ENCODE data around the gene ARL2.
"Not testable (repeated sequence)": the region's sequence is repeated elsewhere in the genome, so short reads cannot be mapped to it uniquely, and the experiment has no call there.

ARL2 gene

DNA sequence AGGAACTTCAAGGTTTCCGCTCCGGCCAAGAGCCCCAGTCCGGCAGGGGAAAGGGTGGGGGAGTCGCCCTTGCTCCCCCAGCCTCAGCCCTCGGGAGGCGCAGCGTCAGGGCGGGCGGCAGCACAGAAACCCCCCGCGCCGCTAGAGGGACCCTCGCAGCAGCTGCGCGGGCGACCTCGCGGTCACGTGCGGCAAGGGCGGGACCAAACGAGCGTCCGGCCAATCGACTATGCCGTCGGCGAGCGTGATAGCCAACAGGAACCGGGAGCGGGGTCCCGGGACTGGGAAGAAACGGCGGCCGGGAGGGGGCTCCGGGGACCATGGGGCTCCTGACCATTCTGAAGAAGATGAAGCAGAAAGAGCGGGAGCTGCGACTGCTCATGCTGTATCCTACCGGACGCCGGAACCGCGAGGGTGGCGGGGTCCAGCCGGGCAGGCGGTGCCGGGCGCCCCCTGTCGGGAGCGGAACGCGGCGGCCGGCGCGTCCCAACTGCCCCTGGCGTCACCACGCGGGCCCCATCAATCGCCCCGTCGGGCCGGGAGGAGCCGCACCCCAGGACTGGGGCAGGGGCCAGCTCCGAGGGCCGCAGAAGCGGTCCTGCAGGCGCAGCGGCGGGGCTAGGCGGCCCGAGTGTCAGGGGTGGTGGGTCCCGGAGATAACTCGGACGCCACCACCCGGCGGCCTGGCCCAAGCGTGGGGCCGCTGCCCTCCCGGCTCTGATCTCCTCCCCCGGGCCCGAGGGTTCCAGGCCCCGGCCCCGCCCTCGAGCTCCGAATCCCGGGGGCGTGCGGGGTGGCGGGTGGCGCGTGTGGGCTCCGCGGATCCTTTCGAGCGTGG lies at the start of gene ARL2:
ARL2 (plus strand) TSS at position 273 of the 838 bp plus-strand sequence; CDS start at position 321, 48 bp downstream.
- DNase-seq (ENCODE audit: low spot score), result peak; percentile 90

DNA sequence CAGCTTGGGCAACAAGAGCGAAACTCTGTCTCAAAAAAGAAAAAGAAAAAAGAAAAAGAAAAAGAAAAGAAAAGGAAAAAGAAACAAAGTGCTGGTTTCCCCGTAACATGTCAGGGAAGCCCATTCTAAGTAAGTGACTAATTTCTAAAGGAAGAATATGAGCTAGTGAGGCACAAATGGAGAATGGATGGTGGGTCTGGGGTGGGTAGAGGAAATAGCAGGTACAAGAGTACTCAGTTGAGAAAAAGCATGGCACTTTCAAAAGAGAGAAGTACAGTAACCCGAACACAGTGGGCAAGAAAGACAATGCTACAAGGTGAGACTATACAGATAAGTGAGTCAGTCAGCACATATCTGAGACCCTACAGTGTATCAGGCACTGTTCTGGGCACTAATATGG lies 46.6 kb upstream of the ARL2 start:
- DNase-seq (ENCODE audit: low spot score), result peak; percentile 59

DNA sequence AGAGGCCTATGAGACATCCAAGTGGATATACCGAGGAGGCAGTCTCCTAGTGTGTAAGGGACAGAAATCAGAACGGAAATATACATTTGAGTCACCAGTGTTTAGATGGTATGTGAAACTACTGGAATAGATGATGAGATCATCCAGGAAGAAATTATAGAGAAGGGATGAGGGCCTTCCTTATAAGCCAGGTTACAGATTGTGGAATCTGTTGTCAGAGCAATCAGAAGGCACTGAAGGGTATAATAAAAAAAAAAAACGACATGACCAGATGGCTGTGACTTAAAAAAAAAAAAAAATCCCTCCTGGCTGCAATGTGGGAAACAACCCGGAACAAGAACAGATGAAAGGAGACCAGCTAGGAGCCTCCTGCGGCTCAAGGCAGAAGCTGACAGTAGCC lies 44.8 kb upstream of the ARL2 start:
- peak; percentile 55 for DNase-seq (ENCODE audit: low spot score)

DNA sequence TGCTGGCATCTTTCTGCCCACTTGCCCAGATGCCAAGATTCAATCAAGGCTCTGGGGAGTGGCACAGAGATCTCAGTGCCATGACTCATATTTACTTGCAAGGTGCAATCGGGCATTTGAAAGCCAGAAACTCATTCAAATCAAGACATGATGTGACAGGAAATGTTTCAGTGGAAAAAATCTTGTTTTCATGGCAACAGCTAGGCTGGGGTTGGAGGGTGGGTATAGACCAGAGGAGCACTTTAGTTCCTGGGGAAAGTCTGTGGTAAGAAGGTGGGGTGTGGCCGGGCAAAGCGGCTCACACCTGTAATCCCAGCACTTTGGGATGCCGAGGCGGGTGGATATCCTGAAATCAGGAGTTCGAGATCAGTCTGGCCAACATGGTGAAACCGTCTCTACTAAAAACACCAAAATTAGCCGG lies 43.2 kb upstream of the ARL2 start:
- DNase-seq (ENCODE audit: low spot score), result peak; percentile 88

DNA sequence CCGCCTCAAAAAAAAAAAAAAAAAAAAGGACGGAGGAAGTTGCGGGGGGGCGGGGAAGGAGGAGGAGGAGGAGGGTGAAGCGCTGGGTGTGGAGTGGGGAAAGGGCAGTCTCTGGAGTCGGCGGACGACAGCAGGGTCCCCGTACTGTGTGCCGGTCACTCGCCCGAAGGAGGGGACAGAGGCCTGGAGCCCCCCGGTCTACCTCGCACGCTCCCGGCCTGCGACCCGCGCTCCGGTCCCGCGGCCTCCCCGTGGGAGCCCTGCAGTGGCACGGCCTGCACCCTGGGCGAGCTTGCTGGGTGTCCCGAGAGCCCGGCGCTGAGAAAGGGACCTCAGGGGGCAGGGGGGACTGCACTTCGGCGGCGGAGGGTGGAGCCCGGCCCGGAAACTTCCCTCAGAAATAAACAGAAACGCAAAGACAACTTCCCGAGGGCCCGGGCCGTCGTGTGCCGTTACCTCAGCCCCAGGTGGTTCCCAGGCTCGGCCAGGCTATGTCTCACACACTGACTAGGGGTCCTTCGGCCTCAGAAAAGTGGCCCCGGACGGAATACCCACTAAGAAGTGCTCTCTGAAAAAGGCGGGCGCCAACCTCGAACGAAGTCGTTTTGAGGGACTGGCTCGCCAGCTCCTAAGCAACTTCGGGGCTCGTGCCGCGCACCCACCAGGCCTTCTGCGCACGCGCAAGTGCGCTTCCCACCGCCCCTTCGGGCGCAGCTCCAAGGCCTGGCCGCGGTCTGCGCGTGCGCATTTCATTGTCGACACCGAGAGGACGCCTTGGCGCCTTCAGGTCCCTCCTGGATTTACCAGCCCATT lies 42.3 kb upstream of the ARL2 start, which contains the start of gene MAJIN:
MAJIN (minus strand) TSS at position 688 of the 813 bp plus-strand sequence. CDS start 12,703 bp downstream, outside the sequence.
- DNase-seq (ENCODE audit: low spot score), result peak; percentile 90

DNA sequence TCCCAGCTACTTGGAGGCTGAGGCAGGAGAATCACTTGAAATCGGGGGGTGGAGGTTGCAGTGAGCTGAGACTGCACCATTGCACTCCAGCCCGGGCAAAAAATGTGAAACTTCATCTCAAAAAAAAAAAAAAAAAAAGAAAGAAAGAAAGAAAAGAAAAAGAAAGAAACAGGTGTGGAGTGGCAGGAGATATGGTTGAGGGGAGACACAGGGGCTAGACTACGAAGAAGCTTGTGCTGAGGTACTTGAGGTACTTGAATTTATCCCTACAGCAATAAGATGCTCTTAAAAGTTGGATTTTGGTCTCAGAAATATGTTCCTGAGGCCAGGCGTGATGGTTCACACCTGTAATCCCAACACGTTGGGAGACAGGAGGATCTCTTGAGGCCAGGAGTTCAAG lies 39.8 kb upstream of the ARL2 start:
- DNase-seq (ENCODE audit: low spot score), result no peak

DNA sequence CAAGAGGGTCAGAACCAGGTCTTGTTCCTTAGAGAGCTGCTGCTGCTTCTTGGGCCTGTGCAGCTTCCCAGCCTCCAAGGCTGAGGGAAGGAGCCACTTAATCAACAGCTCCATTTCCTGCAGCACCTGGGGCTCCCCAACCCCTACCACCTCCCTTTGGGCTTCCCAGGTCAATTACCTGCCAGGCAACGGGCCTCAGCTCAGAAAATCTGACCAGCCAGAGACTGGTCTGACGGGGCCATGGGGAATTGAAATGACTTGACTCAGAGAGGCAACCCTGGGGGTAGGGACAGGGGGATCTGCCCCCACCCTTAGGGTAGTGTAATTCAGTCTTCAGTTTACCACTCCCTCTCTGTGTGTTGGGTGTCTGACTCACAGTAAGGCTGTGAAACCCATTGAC lies 37.3 kb upstream of the ARL2 start:
- no peak for DNase-seq (ENCODE audit: low spot score)

DNA sequence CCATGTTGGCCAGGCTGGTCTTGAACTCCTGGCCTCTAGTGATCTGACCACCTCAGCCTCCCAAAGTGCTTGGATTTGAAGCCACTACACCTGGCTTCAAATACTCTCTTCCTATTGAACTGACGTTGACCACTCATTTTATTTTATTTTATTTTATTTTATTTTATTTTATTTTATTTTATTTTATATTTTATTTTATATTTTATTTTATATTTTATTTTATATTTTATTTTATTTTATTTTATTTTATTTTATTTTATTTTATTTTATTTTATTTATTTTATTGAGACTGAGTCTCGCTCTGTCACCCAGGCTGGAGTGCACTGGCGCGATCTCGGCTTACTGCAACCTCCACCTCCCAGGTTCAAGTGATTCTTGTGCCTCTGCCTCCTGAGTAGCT lies 30.6 kb upstream of the ARL2 start:
- DNase-seq (ENCODE audit: low spot score), result not testable (repeated sequence)

DNA sequence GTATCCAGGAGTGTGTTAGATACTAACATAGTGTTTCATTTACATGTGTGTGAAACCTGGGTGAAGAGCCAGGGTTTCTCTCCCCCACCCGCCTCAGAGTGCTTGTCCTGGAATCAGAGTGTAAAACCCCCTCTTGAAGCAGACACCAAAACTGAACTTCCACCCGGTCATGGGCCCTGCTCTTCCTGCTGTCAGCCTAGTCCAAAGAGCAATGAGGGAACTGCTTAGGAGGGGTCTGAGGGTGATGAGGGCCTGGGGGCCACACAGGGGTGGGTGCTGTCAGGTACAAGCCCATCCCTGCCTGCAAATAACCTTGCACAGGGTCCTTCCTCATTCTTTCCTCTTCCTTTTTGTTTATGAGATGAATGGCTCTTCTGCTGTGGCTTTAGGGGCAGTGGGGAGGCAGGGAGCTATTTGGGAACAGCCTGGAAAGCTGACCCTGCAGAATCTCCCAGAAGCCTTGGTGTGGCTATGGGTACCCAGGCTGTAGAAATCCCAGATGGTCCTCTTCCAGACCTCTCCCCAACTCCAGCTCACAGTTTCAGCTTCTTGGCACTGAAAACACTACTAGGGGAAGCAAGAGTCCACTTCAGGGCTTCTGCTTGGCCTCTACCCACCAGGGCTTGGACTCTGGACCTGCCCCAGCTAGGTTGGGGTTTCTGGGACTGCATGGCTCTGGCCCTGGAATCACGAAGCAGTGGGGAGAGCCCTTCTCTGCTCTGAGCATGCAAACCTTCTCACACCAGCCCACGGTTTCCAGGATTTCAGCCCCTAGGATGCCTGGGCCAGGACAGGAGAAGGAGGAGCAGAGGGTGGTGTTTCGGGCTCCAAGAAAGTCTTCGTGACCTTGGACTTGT lies 25.7 kb upstream of the ARL2 start:
- DNase-seq (ENCODE audit: low spot score), result no peak

DNA sequence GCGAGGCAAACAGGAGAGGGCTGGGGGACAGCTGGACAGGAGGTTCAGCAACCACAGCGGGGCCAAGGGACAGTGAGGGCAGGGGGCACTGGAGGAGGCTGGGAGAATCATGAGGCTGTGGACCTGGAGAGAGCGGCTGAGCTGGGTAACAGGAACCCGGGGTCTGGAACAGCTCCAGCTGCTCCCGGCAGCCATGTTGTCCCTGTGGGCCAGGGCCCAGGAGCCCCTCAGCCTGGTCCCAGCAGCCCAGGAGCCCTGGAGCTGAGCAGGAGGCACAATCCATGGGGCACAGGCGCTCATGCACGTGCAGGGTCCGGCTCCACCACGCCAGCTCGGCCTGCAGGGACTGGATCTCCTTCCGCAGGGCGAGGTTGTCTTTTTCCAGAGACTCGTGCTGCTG lies 24.5 kb upstream of the ARL2 start:
- DNase-seq (ENCODE audit: low spot score), result no peak

DNA sequence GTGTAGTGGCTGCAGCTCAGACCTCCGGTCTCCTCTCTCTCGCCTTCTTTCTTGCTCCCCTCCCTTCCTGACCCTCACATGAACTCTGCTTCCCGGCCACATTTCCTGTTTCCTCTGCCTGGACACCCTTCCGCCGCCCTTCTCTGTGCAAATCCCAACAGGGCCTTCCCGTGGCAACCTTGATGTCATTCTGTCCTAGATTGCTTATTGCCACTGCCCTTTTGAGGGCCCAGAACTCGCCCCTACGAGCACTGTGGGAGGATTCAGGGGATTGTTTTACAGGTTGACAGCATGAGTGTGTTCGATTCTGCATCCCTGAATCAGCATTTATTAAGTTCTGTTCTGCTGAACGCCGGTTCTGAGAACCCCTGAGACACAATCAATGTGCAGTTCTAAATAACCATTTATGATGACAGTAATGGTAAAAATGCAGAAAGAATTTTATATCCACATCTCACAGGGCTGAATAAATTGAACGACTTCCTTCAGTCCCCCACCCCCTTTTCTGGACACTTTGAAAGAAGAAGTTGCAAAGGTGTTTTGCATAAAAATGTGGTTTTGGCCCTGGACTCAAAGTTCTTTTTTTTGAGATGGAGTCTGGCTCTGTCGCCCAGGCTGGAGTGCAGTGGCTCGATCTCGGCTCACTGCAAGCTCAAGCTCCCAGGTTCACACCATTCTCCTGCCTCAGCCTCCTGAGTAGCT lies 23.6 kb upstream of the ARL2 start:
- no peak for DNase-seq (ENCODE audit: low spot score)

DNA sequence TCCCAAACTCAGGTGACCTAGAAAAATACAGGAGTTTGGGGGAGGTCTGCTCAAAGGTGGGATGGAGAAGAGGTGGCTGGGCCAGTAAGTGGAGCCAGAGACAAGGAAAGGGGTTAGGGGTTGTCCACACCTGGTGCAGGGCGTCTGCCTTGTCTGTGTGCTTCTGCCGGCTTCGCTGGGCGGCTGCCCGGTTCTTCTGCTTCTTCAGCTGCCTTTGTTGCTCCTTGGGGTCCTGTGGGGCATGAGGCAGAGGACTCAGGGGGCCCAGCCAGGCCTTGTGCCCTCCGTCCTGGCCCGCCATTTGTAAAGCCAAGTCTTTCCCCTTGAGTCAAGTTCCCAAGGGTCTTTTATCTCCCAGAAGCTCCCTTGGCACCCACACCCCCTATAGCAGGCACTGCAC lies 19.6 kb upstream of the ARL2 start:
- DNase-seq (ENCODE audit: low spot score), result no peak

DNA sequence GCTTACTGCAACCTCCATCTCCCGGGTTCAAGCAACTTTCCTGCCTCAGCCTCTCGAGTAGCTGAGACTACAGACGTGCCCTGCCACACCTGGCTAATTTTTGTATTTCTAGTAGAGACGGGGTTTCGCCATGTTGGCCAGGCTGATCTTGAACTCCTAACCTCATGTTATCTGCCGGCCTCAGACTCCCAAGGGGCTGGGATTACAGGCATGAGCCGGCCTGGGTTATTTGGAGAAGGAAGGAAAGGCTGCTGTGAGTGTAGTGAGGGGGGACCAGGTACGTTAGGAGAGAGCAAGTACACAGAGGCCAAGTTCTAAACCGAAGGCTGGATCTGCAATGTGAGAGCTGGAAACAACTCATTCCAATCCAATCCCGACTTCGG lies 17.6 kb upstream of the ARL2 start:
- no peak for DNase-seq (ENCODE audit: low spot score)

DNA sequence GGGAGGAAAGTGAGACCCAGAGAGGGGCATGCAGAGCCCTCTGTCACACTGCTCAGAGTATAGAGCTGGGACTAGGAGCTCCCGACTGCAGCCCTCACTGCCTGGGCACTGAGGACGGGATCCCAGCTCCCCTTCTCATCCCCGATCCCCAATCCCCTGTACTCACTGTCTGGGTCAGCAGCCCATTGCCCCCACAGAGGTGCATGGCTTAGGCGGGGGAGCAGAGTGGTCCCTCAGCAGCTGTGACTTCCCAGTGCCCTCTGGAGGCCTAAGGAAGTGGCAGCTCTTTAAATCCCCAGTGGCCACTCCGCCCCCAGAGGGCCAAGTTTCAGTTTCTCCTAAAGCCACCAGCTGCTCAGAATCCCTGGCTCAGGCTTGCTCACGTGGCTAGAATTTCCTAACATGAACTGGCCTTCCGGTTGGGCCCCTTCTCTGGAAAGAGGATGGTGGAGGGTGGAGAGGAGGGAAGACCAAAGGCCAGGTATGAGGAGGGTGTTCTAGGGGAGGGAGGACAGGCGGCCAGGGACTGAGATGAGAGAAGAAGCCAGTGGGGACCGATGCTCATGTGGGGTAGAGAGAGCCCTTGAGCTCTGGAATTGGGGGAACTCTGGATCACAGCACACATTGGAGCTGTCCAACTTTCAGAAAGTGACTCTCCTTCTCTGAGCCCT lies 17.1 kb upstream of the ARL2 start, which contains the start of gene BATF2:
BATF2 (minus strand) TSS at position 262 of the 671 bp plus-strand sequence; CDS start at position 205, 57 bp downstream.
- DNase-seq (ENCODE audit: low spot score), result no peak

DNA sequence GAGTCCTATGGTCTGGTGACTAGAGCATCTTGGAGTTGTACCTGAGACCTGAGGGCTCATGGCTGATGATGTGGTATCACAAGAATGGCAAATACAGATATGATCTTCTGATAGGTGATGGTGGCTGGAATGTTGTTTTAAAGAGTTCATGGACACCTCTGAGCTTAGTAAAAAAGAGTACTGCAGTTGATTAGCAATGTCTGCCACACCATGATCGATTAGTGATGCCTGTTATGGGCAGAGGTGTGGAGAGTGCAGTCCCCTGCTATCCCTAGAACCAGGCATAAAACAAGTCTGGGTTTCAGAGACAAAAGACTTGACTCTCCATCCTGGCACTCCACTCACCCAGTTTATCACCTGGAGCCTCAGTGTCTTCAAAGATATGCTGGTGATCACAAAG lies 15.8 kb upstream of the ARL2 start:
- peak; percentile 18 for DNase-seq (ENCODE audit: low spot score)

DNA sequence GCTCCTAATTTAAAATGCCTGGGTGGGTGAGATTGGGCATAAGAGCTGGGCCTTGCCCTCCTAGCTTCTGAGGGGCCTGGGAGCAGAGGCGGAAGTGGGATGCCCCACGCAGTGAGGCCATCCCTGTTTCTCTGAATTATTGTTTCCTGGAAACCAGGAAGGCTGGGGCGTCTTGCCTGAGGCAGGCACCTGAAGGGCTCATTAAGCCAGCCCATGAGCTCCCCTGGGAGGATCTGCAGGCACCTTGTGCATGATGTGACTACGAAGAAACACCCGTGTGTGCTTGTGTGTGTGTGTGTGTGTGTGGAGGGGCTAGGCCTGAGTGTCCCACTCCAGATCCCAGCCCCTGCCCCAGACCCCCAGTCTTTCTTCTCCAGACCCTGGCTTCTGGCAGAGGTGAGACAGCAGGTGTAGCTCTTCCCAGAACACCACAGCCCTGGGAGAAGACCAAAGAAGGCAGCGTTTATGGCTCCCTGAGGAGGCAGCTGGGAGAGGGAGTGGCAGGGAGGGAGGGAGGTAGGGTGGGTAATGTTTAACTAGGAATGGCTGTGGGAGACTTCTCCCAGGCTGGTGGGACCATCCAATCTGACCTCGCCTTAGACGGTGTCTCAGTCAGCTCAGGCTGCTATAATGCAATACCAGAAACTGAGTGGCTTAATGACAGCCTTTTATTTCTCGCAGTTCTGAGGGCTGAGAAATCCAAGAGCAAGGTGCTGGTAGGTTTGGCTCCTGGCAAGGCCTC lies 15.1 kb upstream of the ARL2 start:
- DNase-seq (ENCODE audit: low spot score), result peak; percentile 9

DNA sequence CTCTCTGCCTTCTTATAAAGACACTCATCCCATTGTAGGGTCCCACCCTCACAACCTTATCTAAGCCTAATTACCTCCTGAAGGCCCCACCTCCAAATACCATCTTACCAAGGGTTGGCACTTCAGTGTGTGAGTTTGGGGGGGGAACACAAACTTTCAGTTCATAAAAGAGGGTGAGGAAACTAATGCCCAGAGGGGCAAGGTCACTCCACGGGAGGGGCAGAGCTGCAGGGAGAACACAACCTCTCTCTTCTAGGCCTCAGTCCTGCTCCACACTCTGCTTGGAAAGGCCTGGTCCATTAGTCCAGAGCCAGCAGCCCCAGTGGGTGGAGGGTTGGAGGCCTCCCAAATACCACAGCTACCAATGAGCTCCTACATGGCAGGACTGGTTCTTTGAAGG lies 14.5 kb upstream of the ARL2 start:
- DNase-seq (ENCODE audit: low spot score), result no peak

DNA sequence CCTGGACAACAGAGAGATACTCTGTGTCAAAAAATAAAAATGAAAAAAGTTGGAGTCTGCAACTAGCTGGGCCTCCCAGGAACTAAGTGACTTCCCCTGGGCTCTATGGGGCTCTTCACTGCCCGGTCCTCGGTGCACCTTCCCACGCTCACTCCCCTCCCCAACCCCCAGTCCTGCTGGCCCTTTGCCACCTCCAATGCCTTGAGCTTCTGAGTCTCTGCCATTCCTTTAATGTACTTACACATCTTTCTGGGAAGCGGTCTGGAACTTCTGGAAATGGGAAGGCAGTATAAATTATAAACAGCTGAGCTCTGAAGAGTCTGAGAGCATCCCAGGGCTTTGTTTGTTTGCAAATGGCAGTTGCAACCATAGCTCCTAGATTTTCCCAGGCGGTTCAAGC lies 11.3 kb upstream of the ARL2 start:
- no peak for DNase-seq (ENCODE audit: low spot score)

DNA sequence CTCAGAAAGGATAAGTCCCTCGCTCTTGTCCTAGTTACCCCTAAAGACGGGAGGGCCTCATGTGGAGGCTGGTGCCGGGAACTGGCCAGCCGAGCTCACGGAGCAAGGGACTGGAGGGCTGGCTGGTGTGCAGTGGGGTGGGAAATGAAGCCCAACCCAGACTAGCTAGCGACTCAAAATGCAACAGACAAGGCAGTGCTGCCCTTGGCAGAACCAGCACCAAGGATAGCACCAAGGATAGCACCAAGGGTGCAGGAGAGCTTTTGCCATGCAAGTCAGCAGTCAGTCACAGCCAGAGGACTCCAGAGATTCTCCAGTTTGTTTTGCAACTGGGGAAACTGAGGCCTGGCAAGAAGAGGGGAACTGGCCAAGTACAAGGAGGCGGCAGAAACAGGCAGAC lies 10.7 kb upstream of the ARL2 start:
- DNase-seq (ENCODE audit: low spot score), result no peak

DNA sequence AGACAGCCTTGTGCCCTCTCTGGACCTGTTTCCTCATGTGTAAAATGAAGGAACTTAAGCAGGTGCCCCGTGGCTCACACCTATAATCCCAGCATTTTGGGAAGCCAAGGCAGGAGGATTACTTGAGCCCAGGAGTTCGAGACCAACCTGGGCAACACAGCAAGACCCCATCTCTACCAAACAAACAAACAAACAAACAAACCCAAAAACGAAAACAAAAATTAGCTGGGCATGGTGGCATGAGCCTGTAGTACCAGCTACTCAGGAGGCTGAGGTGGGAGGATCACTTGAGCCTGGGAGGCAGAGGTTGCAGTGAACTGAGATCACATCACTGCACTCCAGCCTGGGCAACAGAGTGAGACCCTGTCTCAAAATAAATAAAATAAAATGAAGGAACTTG lies 10.0 kb upstream of the ARL2 start:
- not testable (repeated sequence) for DNase-seq (ENCODE audit: low spot score)

Data from activated CD4-positive, alpha-beta T cell treated with anti-CD3 and anti-CD28 coated beads, Interleukin-2, Interleukin-4, amounts not matched to agents 100 ng/mL and 50 ng/mL, durations not matched to agents 16 hours and 8 hours (primary cell).